A549 (cell line): Measurements from ENCODE around the gene SEC14L6. TPM values are rescaled to one million over a fixed set of nuclear protein-coding genes. Genes with fewer than 3 reads are reported as not detected.

ENCODE experiments used
- ATAC-seq, 2 experiments: fragments of 200-7000 bp in 1 of 2; fragments of >200 bp in 1 of 2; cut with Nextera tagmentation in 1 of 2; cut with Tn5 transposase in 1 of 2; 3 replicates each; pipeline versions ENCODE4 v1.8.0 to v1.9.1; 2018 to 2020; ENCODE audit warnings: mild to moderate bottlenecking in 1 of 2, moderate library complexity in 1 of 2
- CTCF ChIA-PET: fragments of 300-600 bp; sonication (Branson Sonifier 250); formaldehyde crosslinking; extraction: SDS; loops from one replicate; lab custom pipeline; 2021; ENCODE audit warnings: antibody characterized with exemption, inconsistent platforms; lab: Yijun Ruan, JAX
- POLR2A ChIA-PET: fragments of 350-600 bp; formaldehyde crosslinking; extraction: SDS; loops from one replicate; lab custom pipeline; 2021; ENCODE audit warnings: antibody characterized with exemption, inconsistent platforms; lab: Yijun Ruan, JAX
- DNase-seq, 2 experiments: peaks; one replicate each; pipeline versions ENCODE4 v3.0.0 to v3.0.0-alpha.2; 2011 to 2016; ENCODE audit warnings: low read depth in 1 of 2, low spot score in 1 of 2
- FAIRE-seq: peaks from 2 replicates; lab custom pipeline; 2011; peaks lifted over from hg19 to GRCh38; lab: Jason Lieb, UNC
- H3K27ac ChIP-seq, 2 experiments: fragments of >200 bp; sonication (Bioruptor Twin); formaldehyde crosslinking; 3 replicates each; pipeline ENCODE4 v1.5.1; 2016 to 2017
- H3K4me1 ChIP-seq: fragments of >200 bp; sonication (Bioruptor Twin); formaldehyde crosslinking; 3 replicates; pipeline ENCODE4 v1.6.1; 2016
- H3K4me2 ChIP-seq: fragments of >200 bp; sonication (Bioruptor Twin); formaldehyde crosslinking; 3 replicates; pipeline ENCODE4 v1.6.1; 2016
- H3K4me3 ChIP-seq: fragments of >200 bp; sonication (Bioruptor Twin); formaldehyde crosslinking; 3 replicates; pipeline ENCODE4 v1.5.1; 2016
- H3K9me3 ChIP-seq: fragments of >200 bp; sonication (Bioruptor Twin); formaldehyde crosslinking; 3 replicates; pipeline ENCODE4 v1.6.1; 2016
- BCL3 ChIP-seq: fragments of >200 bp; sonication (Bioruptor Twin); formaldehyde crosslinking; IDR thresholded peaks from 3 replicates; pipeline ENCODE4 v1.6.1; 2016
- CBX8 ChIP-seq: fragments of 200-600 bp; sonication (generic); IDR thresholded peaks from 2 replicates; pipeline ENCODE4 v1.6.1; 2016
- CHD2 ChIP-seq: fragments of 150-350 bp; IDR thresholded peaks from 2 replicates; pipeline ENCODE4 v1.6.1; 2014; ENCODE audit warnings: low read length; ENCODE audit not compliant: partially characterized antibody
- CHD4 ChIP-seq: fragments of 200-600 bp; sonication (generic); IDR thresholded peaks from 2 replicates; pipeline ENCODE4 v1.6.1; 2016; ENCODE audit warnings: antibody characterized with exemption, mild to moderate bottlenecking, borderline replicate concordance
- E2F6 ChIP-seq: IDR thresholded peaks from 2 replicates; pipeline ENCODE4 v1.6.1; 2012; ENCODE audit warnings: low read depth, borderline replicate concordance
- EHF ChIP-seq: fragments of 250-450 bp; sonication (Bioruptor Pico); IDR thresholded peaks from 2 replicates; pipeline ENCODE4 v1.5.0; 2020; ENCODE audit warnings: mild to moderate bottlenecking
- EHMT2 ChIP-seq: fragments of 200-600 bp; sonication (generic); IDR thresholded peaks from 2 replicates; pipeline ENCODE4 v1.6.1; 2016; ENCODE audit warnings: antibody characterized with exemption, low read depth, mild to moderate bottlenecking, moderate library complexity
- ESRRA ChIP-seq: fragments of 150-350 bp; IDR thresholded peaks from 2 replicates; pipeline ENCODE4 v1.6.1; 2014; ENCODE audit warnings: mild to moderate bottlenecking, low read length, borderline replicate concordance
- FOSB ChIP-seq: fragments of 250-450 bp; sonication (Bioruptor Pico); IDR thresholded peaks from 2 replicates; pipeline ENCODE4 v1.5.0; 2020; ENCODE audit warnings: mild to moderate bottlenecking, moderate library complexity
- FOXS1 ChIP-seq: fragments of 250-450 bp; sonication (Bioruptor Pico); IDR thresholded peaks from 2 replicates; pipeline ENCODE4 v1.5.0; 2020; ENCODE audit warnings: mild to moderate bottlenecking, moderate library complexity
- HEYL ChIP-seq: fragments of 250-450 bp; sonication (Bioruptor Pico); IDR thresholded peaks from 2 replicates; pipeline ENCODE4 v1.8.0; 2021; ENCODE audit warnings: mild to moderate bottlenecking, moderate library complexity
- HOXB13 ChIP-seq: fragments of 250-450 bp; sonication (Bioruptor Pico); IDR thresholded peaks from 2 replicates; pipeline ENCODE4 v1.5.0; 2020; ENCODE audit warnings: low read depth, mild to moderate bottlenecking, moderate library complexity
- HOXB5 ChIP-seq: fragments of 250-450 bp; sonication (Bioruptor Pico); IDR thresholded peaks from 2 replicates; pipeline ENCODE4 v1.5.0; 2020; ENCODE audit warnings: mild to moderate bottlenecking, moderate library complexity
- KDM1A ChIP-seq: fragments of 200-600 bp; sonication (generic); IDR thresholded peaks from 2 replicates; pipeline ENCODE4 v1.6.1; 2016; ENCODE audit warnings: low read depth, mild to moderate bottlenecking
- NPAS2 ChIP-seq: fragments of 250-450 bp; sonication (Bioruptor Pico); IDR thresholded peaks from 2 replicates; pipeline ENCODE4 v1.8.0; 2022; ENCODE audit warnings: mild to moderate bottlenecking, moderate library complexity, borderline replicate concordance
- NR3C1 ChIP-seq: fragments of >200 bp; sonication (Bioruptor Twin); formaldehyde crosslinking; IDR thresholded peaks from 3 replicates; pipeline ENCODE4 v1.6.1; 2017
- PHF8 ChIP-seq: fragments of 200-600 bp; sonication (generic); IDR thresholded peaks from 2 replicates; pipeline ENCODE4 v1.6.1; 2016; ENCODE audit warnings: low read depth, mild to moderate bottlenecking, antibody characterized with exemption, moderate library complexity, borderline replicate concordance
- POLR2A ChIP-seq: IDR thresholded peaks from 2 replicates; pipeline ENCODE4 v1.6.1; 2012; ENCODE audit warnings: mild to moderate bottlenecking, low read length
- REST ChIP-seq: fragments of 200-600 bp; sonication (generic); IDR thresholded peaks from 2 replicates; pipeline ENCODE4 v1.6.1; 2016; ENCODE audit warnings: antibody characterized with exemption, mild to moderate bottlenecking, moderate library complexity
- RFX5 ChIP-seq: fragments of 450-650 bp; IDR thresholded peaks from 2 replicates; pipeline ENCODE4 v1.7.1; 2014; ENCODE audit warnings: antibody characterized with exemption, mild to moderate bottlenecking, moderate library complexity
- SREBF2 ChIP-seq: fragments of 450-650 bp; IDR thresholded peaks from 2 replicates; pipeline ENCODE4 v1.6.1; 2014; ENCODE audit warnings: mild to moderate bottlenecking, moderate library complexity
- USF2 ChIP-seq: fragments of 450-650 bp; IDR thresholded peaks from 2 replicates; pipeline ENCODE4 v1.6.1; 2014; ENCODE audit warnings: antibody characterized with exemption
- ZFP36 ChIP-seq: fragments of 450-650 bp; IDR thresholded peaks from 2 replicates; pipeline ENCODE4 v1.6.1; 2014; ENCODE audit warnings: borderline replicate concordance; ENCODE audit not compliant: partially characterized antibody
- ZSCAN20 ChIP-seq: fragments of 250-450 bp; sonication (Bioruptor Pico); IDR thresholded peaks from 2 replicates; pipeline ENCODE4 v1.8.0; 2022; ENCODE audit warnings: mild to moderate bottlenecking, moderate library complexity
- WGBS: methylation state at CpG from one replicate; pipeline ENCODE4 v1.1.6; 2017; ENCODE audit errors: missing lambda C conversion rate; 5-methylcytosine and 5-hydroxymethylcytosine counted together
- polyA plus RNA-seq, 4 experiments: library from polyadenylated mRNA; depleted of rRNA in 3 of 4; stranded (reverse); fragments of >200 nt; fragmentation: RNase III in 1 of 4; extraction: RNeasy Plus Mini Kit Qiagen cat#74134 plus additional on column Dnase treatment in 1 of 4; gene quantifications; 2 replicates in 3 of 4; 3 replicates in 1 of 4; pipeline ENCODE4 v1.2.3, GENCODE V29; 2011 to 2017

The SEC14L6 gene
- polyA plus RNA-seq, 2 of the 4 experiments (the other 2 are of a cell fraction): not detected

GRCh38 chr22:30575859-30576258 is 29.3 kb upstream of the SEC14L6 start:
- ChIA-PET POLR2A (no interaction called here), CTCF (interaction anchor here (0.6 kb wide), 1 partner anchor 15 kb away, joined by 4 read pairs; no protein-coding TSS in a partner anchor)
- TF ChIP-seq ESRRA: no peak
- no peak for TF ChIP-seq HEYL (CRISPR knock-in tag)
- TF ChIP-seq ZSCAN20: no peak
- FAIRE-seq (no peak), DNase-seq (no peak), ATAC-seq (no peak)
- WGBS: 97% methylated on average over 7 of the region's 15 CpGs
- H3K4me3 ChIP-seq: no peak overlapping the region
- H3K27ac ChIP-seq: no peak overlapping the region; a peak in 1 of 6 replicates
- H3K9me3 ChIP-seq: no peaks in the 10 kb centered on the region
- H3K4me2 ChIP-seq: no peak overlapping the region
- H3K4me1 ChIP-seq: peaks cover 37% of the 10 kb centered on the region

GRCh38 chr22:30574997-30575671 is 28.6 kb upstream of the SEC14L6 start:
- CTCF ChIA-PET: interaction anchor here (0.6 kb wide), 1 partner anchor 16 kb away, joined by 4 read pairs; no protein-coding TSS in a partner anchor
- Histone ChIP-seq H3K4me1 (peaks cover 38% of the 10 kb centered on the region), H3K9me3 (no peaks in the 10 kb centered on the region), H3K4me3 (peak overlapping the region; percentile 56; the same call in 1 of the 3 replicates), H3K27ac (peak overlapping the region; percentile 98; a peak in 5 of 6 replicates), H3K4me2 (peak overlapping the region; percentile 99)
- no peak for DNase-seq
- no peak for FAIRE-seq
- TF ChIP-seq ESRRA (no peak), CHD4 (no peak), FOXS1 (CRISPR knock-in tag) (no peak), RFX5 (no peak), KDM1A (no peak), E2F6 (no peak), NPAS2 (CRISPR knock-in tag) (no peak), ZSCAN20 (no peak), EHMT2 (no peak), HOXB13 (CRISPR knock-in tag) (no peak), SREBF2 (no peak), REST (no peak), NR3C1 (no peak), HOXB5 (CRISPR knock-in tag) (no peak)
- POLR2A ChIA-PET: interaction anchor here (0.6 kb wide), 1 partner anchor 54 kb away, joined by 5 read pairs; no protein-coding TSS in a partner anchor
- 50% methylated on average over 2 of the region's 12 CpGs for WGBS
- ATAC-seq: peak in 1 of 2 experiments; percentile 2; a peak in 2 of 6 replicates

GRCh38 chr22:30574095-30574981 is 27.8 kb upstream of the SEC14L6 start, which contains the start of gene GAL3ST1:
Gene GAL3ST1 (minus strand): TSS chr22:30574665. CDS start chr22:30557392, 17,273 bp downstream.
- Histone ChIP-seq H3K27ac (peak within 1 kb of the TSS; percentile 98), H3K9me3 (no peaks in the 10 kb centered on the region), H3K4me2 (peak within 1 kb of the TSS; percentile 99), H3K4me3 (peak within 1 kb of the TSS; percentile 56), H3K4me1 (peaks cover 38% of the 10 kb centered on the region)
- ATAC-seq (peak; percentile 62 to 79), FAIRE-seq (no peak), DNase-seq (peak; percentile 58 to 66)
- whole genome bisulfite sequencing: 10% methylated on average over 17 of the region's 75 CpGs
- CTCF ChIA-PET: no interaction called here
- POLR2A ChIA-PET: interaction anchor here (1.5 kb wide), 1 partner anchor 11 kb away, joined by 4 read pairs; no protein-coding TSS in a partner anchor
- no peak for TF ChIP-seq KDM1A
- no peak for TF ChIP-seq USF2
- no peak for TF ChIP-seq CHD2
- TF ChIP-seq PHF8: no peak
- no peak for TF ChIP-seq POLR2A
- no peak for TF ChIP-seq CBX8
- no peak for TF ChIP-seq BCL3
- TF ChIP-seq FOXS1 (CRISPR knock-in tag): no peak
- no peak for TF ChIP-seq FOSB
- TF ChIP-seq EHF (CRISPR knock-in tag): no peak
- no peak for TF ChIP-seq ZFP36
